Natural killer cell (primary cell): ENCODE results near the gene TMEM101. TPM values are rescaled to one million over a fixed set of nuclear protein-coding genes. Genes with fewer than 3 reads are reported as not detected.

Experiments used
- ATAC-seq, 3 donors: fragments of 150-1000 bp in 2 of 3; fragments of 200-7000 bp in 1 of 3; cut with Tn5 transposase; 1 replicate in 1 of 3; 2 replicates in 2 of 3; pipeline ENCODE4 v1.10.0; 2021; ENCODE audit warnings: mild to moderate bottlenecking in 2 of 3, moderate library complexity in 2 of 3
- DNase-seq, 2 donors: peaks; one replicate each; pipeline versions ENCODE4 v3.0.0 to v3.0.0-alpha.2; 2013 to 2021; ENCODE audit warnings: mixed read lengths in 1 of 2
- H3K27ac ChIP-seq: one replicate; pipeline ENCODE4 v1.5.1; 2013; ENCODE audit warnings: mild to moderate bottlenecking, low read length
- H3K27me3 ChIP-seq: one replicate; pipeline ENCODE4 v1.6.1; 2013; ENCODE audit warnings: low read length; ENCODE audit not compliant: control insufficient read depth, insufficient read depth
- H3K36me3 ChIP-seq: one replicate; pipeline ENCODE4 v1.6.1; 2013; ENCODE audit warnings: low read length; ENCODE audit not compliant: control insufficient read depth, insufficient read depth
- H3K4me1 ChIP-seq: one replicate; pipeline ENCODE4 v1.6.1; 2013; ENCODE audit warnings: low read length; ENCODE audit not compliant: control insufficient read depth, insufficient read depth
- H3K4me3 ChIP-seq: one replicate; pipeline ENCODE4 v1.5.1; 2013; ENCODE audit warnings: low read length
- H3K9me3 ChIP-seq: one replicate; pipeline ENCODE4 v1.6.1; 2013; ENCODE audit warnings: low read length; ENCODE audit not compliant: control insufficient read depth, insufficient read depth
- H3K27ac Mint-ChIP-seq, 2 donors: one replicate each; pipeline ENCODE4 v1.8.0; 2022; ENCODE audit warnings: mild to moderate bottlenecking in 2 of 2, mixed read lengths in 2 of 2, moderate library complexity in 1 of 2
- H3K27me3 Mint-ChIP-seq, 2 donors: one replicate each; pipeline ENCODE4 v1.8.0; 2022; ENCODE audit warnings: low read depth in 2 of 2, mixed read lengths in 2 of 2
- H3K36me3 Mint-ChIP-seq: one replicate; pipeline ENCODE4 v1.8.0; 2022; ENCODE audit warnings: mixed read lengths
- H3K4me1 Mint-ChIP-seq, 2 donors: one replicate each; pipeline ENCODE4 v1.8.0; 2022; ENCODE audit warnings: mixed read lengths in 2 of 2
- H3K4me3 Mint-ChIP-seq: one replicate; pipeline ENCODE4 v1.8.0; 2022; ENCODE audit warnings: mild to moderate bottlenecking, moderate library complexity, mixed read lengths
- H3K9me3 Mint-ChIP-seq, 2 donors: one replicate each; pipeline ENCODE4 v1.8.0; 2022; ENCODE audit warnings: mixed read lengths in 2 of 2
- CTCF ChIP-seq: fragments of 200-600 bp; IDR thresholded peaks from one replicate; pipeline ENCODE4 v1.8.0; 2022; ENCODE audit warnings: antibody characterized with exemption
- WGBS: methylation state at CpG from one replicate; pipeline ENCODE4 v1.1.7; 2013; ENCODE audit warnings: missing lambda C conversion rate; ENCODE audit not compliant: insufficient coverage; 5-methylcytosine and 5-hydroxymethylcytosine counted together
- intact Hi-C: fragments of 100-400 bp; cut with micrococcal nuclease; formaldehyde crosslinking; loops from one replicate; pipeline ENCODE4 v1.14.2; 2022
- total RNA-seq, 4 donors: library from RNA; stranded (reverse); fragments of 120-200 nt in 1 of 4; gene quantifications; one replicate each; pipeline versions ENCODE4 v1.2.3 to v1.2.4, GENCODE V29; 2013 to 2022

TMEM101 gene
- total RNA-seq, 3 donors from 2014 or later (not counting 1 experiment from before 2014, with no cell fraction given): 11.3 to 13.9 (median 11.5) TPM

GRCh38 chr17:43978078-43978477 is 36.7 kb downstream of the TMEM101 start:
- intact Hi-C loops: no loop called here
- H3K9me3 Mint-ChIP-seq: no peaks in the 10 kb centered on the region
- peaks cover 28 to 45% of the 10 kb centered on the region in 2 donors for H3K27me3 Mint-ChIP-seq
- no peak overlapping the region for H3K27ac Mint-ChIP-seq
- no peak overlapping the region for H3K4me3 ChIP-seq
- 79% methylated on average over 2 of the region's 2 CpGs for WGBS
- no peak for TF ChIP-seq CTCF
- H3K9me3 ChIP-seq: no peaks in the 10 kb centered on the region
- ATAC-seq (no peak), DNase-seq (no peak)
- no peaks in the 10 kb centered on the region for H3K4me1 ChIP-seq
- H3K27ac ChIP-seq: no peak overlapping the region
- H3K36me3 ChIP-seq: no peaks in the 10 kb centered on the region
- no peak overlapping the region for H3K4me3 Mint-ChIP-seq
- no peaks in the 10 kb centered on the region for H3K36me3 Mint-ChIP-seq
- H3K27me3 ChIP-seq: peaks cover 7% of the 10 kb centered on the region
- H3K4me1 Mint-ChIP-seq: no peaks in the 10 kb centered on the region

DNA sequence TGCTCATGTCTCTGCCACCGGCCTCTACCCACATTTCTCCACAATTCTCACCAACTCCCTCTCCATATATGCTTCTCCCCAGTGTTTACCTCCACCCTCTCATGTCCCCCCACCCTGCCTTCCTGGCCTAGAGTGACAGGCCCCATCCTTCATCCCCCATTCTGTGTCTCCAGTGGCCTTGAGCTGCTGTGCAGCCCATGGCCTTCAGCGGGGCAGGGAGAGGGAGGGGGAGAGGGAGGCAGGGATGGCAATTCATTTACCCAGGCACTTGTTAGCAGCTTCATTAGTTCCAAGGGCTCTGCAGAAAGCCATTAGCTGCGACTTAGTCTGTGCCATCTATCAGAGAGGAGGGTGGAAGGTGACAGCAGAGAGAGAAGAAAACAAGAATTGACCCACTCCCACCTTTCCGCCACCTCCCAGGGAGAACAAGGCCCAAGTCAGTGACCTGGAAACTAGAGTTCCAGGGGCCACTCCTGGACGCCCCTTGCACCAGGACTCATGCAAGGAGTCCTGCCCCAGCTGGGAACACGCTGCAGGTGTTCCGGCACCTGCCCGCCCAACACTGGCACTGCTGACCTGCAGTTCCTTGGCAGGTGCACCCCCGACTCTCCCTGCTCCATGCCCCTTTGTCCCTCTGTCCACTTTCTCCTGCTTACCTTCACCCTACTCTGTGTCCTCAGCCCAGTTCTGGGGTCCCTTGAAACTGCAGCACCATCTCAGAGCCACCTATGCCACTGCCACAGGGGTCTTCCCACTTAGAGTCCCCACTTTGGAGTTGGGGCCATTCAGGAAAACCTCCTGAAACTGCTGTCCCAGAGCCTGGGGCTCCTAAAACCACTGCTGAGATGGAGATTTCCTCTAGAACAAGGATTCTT is 37.6 kb downstream of the TMEM101 start:
- H3K4me3 Mint-ChIP-seq: no peak overlapping the region
- TF ChIP-seq CTCF: no peak

GRCh38 chr17:43975898-43976297 is 38.9 kb downstream of the TMEM101 start:
- Mint-ChIP-seq H3K4me3 (no peak overlapping the region), H3K36me3 (no peaks in the 10 kb centered on the region), H3K4me1 (no peaks in the 10 kb centered on the region), H3K27ac (no peak overlapping the region), H3K27me3 (peaks cover 16 to 36% of the 10 kb centered on the region in 2 donors), H3K9me3 (no peaks in the 10 kb centered on the region)
- ATAC-seq (no peak), DNase-seq (no peak)
- Histone ChIP-seq H3K9me3 (no peaks in the 10 kb centered on the region), H3K27ac (no peak overlapping the region), H3K27me3 (no peaks in the 10 kb centered on the region), H3K36me3 (no peaks in the 10 kb centered on the region), H3K4me1 (no peaks in the 10 kb centered on the region), H3K4me3 (no peak overlapping the region)
- TF ChIP-seq CTCF: no peak
- no CpG with 5 or more reads among the region's 27 CpGs for WGBS
- intact Hi-C loops: no loop called here

More for the DNA sequence above, 37.6 kb downstream of the TMEM101 start:
- intact Hi-C loops: no loop called here
- Mint-ChIP-seq H3K27me3 (peaks cover 21 to 36% of the 10 kb centered on the region in 2 donors), H3K9me3 (no peaks in the 10 kb centered on the region), H3K27ac (no peak overlapping the region), H3K36me3 (no peaks in the 10 kb centered on the region), H3K4me1 (no peaks in the 10 kb centered on the region)
- peaks cover 3% of the 10 kb centered on the region for H3K27me3 ChIP-seq
- no peak overlapping the region for H3K4me3 ChIP-seq
- H3K4me1 ChIP-seq: no peaks in the 10 kb centered on the region
- H3K27ac ChIP-seq: no peak overlapping the region
- ATAC-seq (no peak), DNase-seq (no peak)
- 83% methylated on average over 9 of the region's 9 CpGs for WGBS
- H3K36me3 ChIP-seq: no peaks in the 10 kb centered on the region
- no peaks in the 10 kb centered on the region for H3K9me3 ChIP-seq
